Tibial nerve (tissue), 3 donors: Measurements from ENCODE around the gene AQP2.

Experiments used
- CTCF ChIP-seq, 5 experiments: fragments of 200-600 bp in 3 of 5; fragments of 450-650 bp in 2 of 5; sonication (generic) in 3 of 5; IDR thresholded peaks; one replicate each; pipeline ENCODE4 v1.5.1; 2016 to 2019; ENCODE audit warnings: antibody characterized with exemption in 5 of 5, mild to moderate bottlenecking in 3 of 5, moderate library complexity in 2 of 5
- POLR2A ChIP-seq, 2 donors: fragments of 450-650 bp; IDR thresholded peaks; one replicate each; pipeline ENCODE4 v1.6.1; 2017; ENCODE audit warnings: antibody characterized with exemption in 2 of 2, mild to moderate bottlenecking in 2 of 2, moderate library complexity in 2 of 2

- TF ChIP-seq POLR2A (IDR thresholded peaks at IDR 0.05): no peak
- TF ChIP-seq CTCF (IDR thresholded peaks at IDR 0.05): no peak
Measured at GRCh38 chr12:49966511-49967041, 16.0 kb downstream of the AQP2 start.
